HG02642 (cell line): Measurements from ENCODE around the gene TEX261.

Source experiments
- ATAC-seq: cut with Tn5 transposase; IDR thresholded peaks from one replicate; pipeline ENCODE4 v1.9.1; 2021; ENCODE audit warnings: mild to moderate bottlenecking; ENCODE audit not compliant: unreplicated experiment, poor library complexity

Gene TEX261

GRCh38 chr2:70960833-70961647 lies 33.6 kb downstream of the TEX261 start:
- ATAC-seq: no peak

- ATAC-seq: no peak
Measured at GRCh38 chr2:70959851-70960832, 34.5 kb downstream of the TEX261 start.

GRCh38 chr2:70959271-70959761 lies 35.4 kb downstream of the TEX261 start:
- no peak for ATAC-seq

- no peak for ATAC-seq
Measured at GRCh38 chr2:70958759-70959158, 35.9 kb downstream of the TEX261 start.

- ATAC-seq: no peak
Measured at GRCh38 chr2:70957798-70958197, 36.9 kb downstream of the TEX261 start.

GRCh38 chr2:70956141-70956540 lies 38.5 kb downstream of the TEX261 start:
- no peak for ATAC-seq

- no peak for ATAC-seq
Measured at GRCh38 chr2:70954886-70955285, 39.8 kb downstream of the TEX261 start.

GRCh38 chr2:70949086-70949485 lies 45.6 kb downstream of the TEX261 start:
- ATAC-seq: no peak

GRCh38 chr2:70948337-70949003 lies 46.2 kb downstream of the TEX261 start:
- peak; percentile 93 for ATAC-seq

GRCh38 chr2:70947556-70948184 lies 47.0 kb downstream of the TEX261 start:
- no peak for ATAC-seq

- no peak for ATAC-seq
Measured at GRCh38 chr2:70946832-70947442, 47.7 kb downstream of the TEX261 start.

- no peak for ATAC-seq
Measured at GRCh38 chr2:70944111-70944690, 50.5 kb downstream of the TEX261 start.

GRCh38 chr2:70943205-70943871 lies 51.3 kb downstream of the TEX261 start:
- no peak for ATAC-seq

- no peak for ATAC-seq
Measured at GRCh38 chr2:70942396-70943204, 52.1 kb downstream of the TEX261 start.

GRCh38 chr2:70941701-70942100 lies 53.0 kb downstream of the TEX261 start:
- no peak for ATAC-seq

GRCh38 chr2:70941186-70941585 lies 53.5 kb downstream of the TEX261 start:
- no peak for ATAC-seq

- no peak for ATAC-seq
Measured at GRCh38 chr2:70939839-70940580, 54.7 kb downstream of the TEX261 start.
